Skeletal muscle tissue (tissue), 5 donors: ENCODE measurements around the gene USP50. TPM values are rescaled to one million over a fixed set of nuclear protein-coding genes. Genes with fewer than 3 reads are reported as not detected.

Experiments
- H3K27ac ChIP-seq: one replicate; pipeline ENCODE4 v1.7.0; 2013; ENCODE audit warnings: mild to moderate bottlenecking, low read depth, low read length, inconsistent platforms
- H3K27me3 ChIP-seq, 3 donors: one replicate each; pipeline ENCODE4 v1.7.0; 2013; ENCODE audit warnings: low read length in 3 of 3; ENCODE audit not compliant: control insufficient read depth in 3 of 3, insufficient read depth in 3 of 3
- H3K36me3 ChIP-seq, 3 donors: one replicate each; pipeline ENCODE4 v1.7.0; 2013; ENCODE audit warnings: low read length in 3 of 3; ENCODE audit not compliant: control insufficient read depth in 3 of 3, insufficient read depth in 3 of 3
- H3K4me1 ChIP-seq, 3 donors: one replicate each; pipeline ENCODE4 v1.7.0; 2013; ENCODE audit warnings: low read length in 3 of 3, mild to moderate bottlenecking in 3 of 3; ENCODE audit not compliant: control insufficient read depth in 3 of 3, insufficient read depth in 3 of 3
- H3K4me3 ChIP-seq, 3 donors: one replicate each; pipeline ENCODE4 v1.7.0; 2013; ENCODE audit warnings: low read length in 3 of 3
- H3K9ac ChIP-seq, 3 donors: one replicate each; pipeline ENCODE4 v1.7.0; 2013; ENCODE audit warnings: low read length in 3 of 3, mild to moderate bottlenecking in 3 of 3, moderate library complexity in 2 of 3, low read depth in 1 of 3
- H3K9me3 ChIP-seq, 3 donors: one replicate each; pipeline ENCODE4 v1.7.0; 2013; ENCODE audit warnings: low read length in 3 of 3; ENCODE audit not compliant: control insufficient read depth in 3 of 3
- small RNA-seq: library from RNA; depleted of rRNA; stranded (forward); fragments of <200 nt; gene quantifications from one replicate; pipeline ENCODE3, GENCODE V24; 2014
- total RNA-seq: library from RNA; depleted of rRNA; stranded (reverse); fragments of >200 nt; gene quantifications from one replicate; pipeline ENCODE4 v1.2.3, GENCODE V29; 2014
- donor health status: Osteomylitis.

USP50 gene
- total RNA-seq, 1 donor from 2014 or later = not detected

GRCh38 chr15:50484781-50485180, 61.7 kb downstream of the USP50 start:
- Histone ChIP-seq H3K4me1 (no peaks in the 10 kb centered on the region), H3K36me3 (peaks cover 14 to 49% (median 30%) of the 10 kb centered on the region in 3 donors), H3K9me3 (no peaks in the 10 kb centered on the region), H3K9ac (no peak overlapping the region), H3K27me3 (no peaks in the 10 kb centered on the region), H3K4me3 (no peak overlapping the region), H3K27ac (no peak overlapping the region)

- H3K9ac ChIP-seq = no peak overlapping the region
- no peak overlapping the region for H3K27ac ChIP-seq
- no peak overlapping the region for H3K4me3 ChIP-seq
- H3K4me1 ChIP-seq = no peaks in the 10 kb centered on the region
- H3K36me3 ChIP-seq = peaks cover 7 to 34% (median 34%) of the 10 kb centered on the region in 3 donors
- H3K9me3 ChIP-seq = no peaks in the 10 kb centered on the region
- H3K27me3 ChIP-seq = no peaks in the 10 kb centered on the region
Observed at GRCh38 chr15:50476143-50476542, 70.3 kb downstream of the USP50 start.

GRCh38 chr15:50471072-50471471, 75.4 kb downstream of the USP50 start:
- Histone ChIP-seq H3K4me1 (no peaks in the 10 kb centered on the region), H3K9ac (no peak overlapping the region), H3K9me3 (no peaks in the 10 kb centered on the region), H3K4me3 (no peak overlapping the region), H3K36me3 (peaks cover 5 to 26% (median 19%) of the 10 kb centered on the region in 3 donors), H3K27me3 (no peaks in the 10 kb centered on the region), H3K27ac (no peak overlapping the region)

GRCh38 chr15:50463423-50464358, 82.8 kb downstream of the USP50 start:
- Histone ChIP-seq H3K4me3 (no peak overlapping the region), H3K9ac (no peak overlapping the region), H3K27me3 (no peaks in the 10 kb centered on the region), H3K4me1 (no peaks in the 10 kb centered on the region), H3K36me3 (peaks cover 3 to 19% (median 10%) of the 10 kb centered on the region in 3 donors), H3K9me3 (no peaks in the 10 kb centered on the region), H3K27ac (no peak overlapping the region)

- no peaks in the 10 kb centered on the region for H3K9me3 ChIP-seq
- H3K4me3 ChIP-seq = no peak overlapping the region
- no peaks in the 10 kb centered on the region for H3K27me3 ChIP-seq
- H3K36me3 ChIP-seq = peaks cover 3 to 21% (median 19%) of the 10 kb centered on the region in 3 donors
- H3K4me1 ChIP-seq = no peaks in the 10 kb centered on the region
- no peak overlapping the region for H3K27ac ChIP-seq
- no peak overlapping the region for H3K9ac ChIP-seq
Observed at GRCh38 chr15:50458348-50459112, 87.9 kb downstream of the USP50 start.

GRCh38 chr15:50452927-50453326, 93.5 kb downstream of the USP50 start:
- Histone ChIP-seq H3K4me3 (no peak overlapping the region), H3K4me1 (no peaks in the 10 kb centered on the region), H3K9me3 (no peaks in the 10 kb centered on the region), H3K27ac (no peak overlapping the region), H3K9ac (no peak overlapping the region), H3K27me3 (no peaks in the 10 kb centered on the region), H3K36me3 (peaks cover 0 to 13% (median 4%) of the 10 kb centered on the region in 3 donors)

Small RNA genes within 50 kb of the gene (small RNA-seq; reads per million reads assigned to genes)
- 0.09 reads per million for gene RNA5SP395

Other genes starting within 250 kb of the USP50 start
- 28.2 TPM for gene GABPB1, start 191.5 kb downstream of the USP50 start, total RNA-seq
- 19.3 TPM for gene USP8, start 122.3 kb downstream of the USP50 start, total RNA-seq
- gene TRPM7, start 140.1 kb upstream of the USP50 start, total RNA-seq = 41.2 TPM
- gene SPPL2A, start 219.0 kb upstream of the USP50 start, total RNA-seq = 33.4 TPM